Testis (tissue), 3 donors: Measurements from ENCODE around the gene IFT22. TPM values are rescaled to one million over a fixed set of nuclear protein-coding genes. Genes with fewer than 3 reads are reported as not detected.
A peak's percentile ranks its signal among the peaks of the same experiment; 100 is the strongest.
"Not testable (repeated sequence)": the region's sequence is repeated elsewhere in the genome, so short reads cannot be mapped to it uniquely, and the experiment has no call there.

Experiments used
- DNase-seq: peaks from one replicate; pipeline ENCODE4 v3.0.0-alpha.2; 2019
- H3K27ac ChIP-seq, 2 donors: fragments of 200-600 bp; sonication (generic); one replicate each; pipeline ENCODE4 v1.5.1; 2019
- H3K27me3 ChIP-seq: fragments of 200-600 bp; sonication (generic); one replicate; pipeline ENCODE4 v1.5.1; 2019
- H3K36me3 ChIP-seq: fragments of 200-600 bp; sonication (generic); one replicate; pipeline ENCODE4 v1.5.1; 2017; ENCODE audit warnings: low read depth; ENCODE audit errors: missing control alignments
- H3K4me1 ChIP-seq: fragments of 200-600 bp; sonication (generic); one replicate; pipeline ENCODE4 v1.5.1; 2019
- H3K4me3 ChIP-seq, 2 donors: fragments of 200-600 bp; sonication (generic); one replicate each; pipeline ENCODE4 v1.5.1; 2017 to 2019
- H3K9me3 ChIP-seq: fragments of 200-600 bp; sonication (generic); one replicate; pipeline ENCODE4 v1.5.1; 2017
- POLR2A ChIP-seq: fragments of 450-650 bp; IDR thresholded peaks from one replicate; pipeline ENCODE4 v1.6.1; 2017; ENCODE audit warnings: antibody characterized with exemption, mild to moderate bottlenecking, moderate library complexity
- WGBS, 2 donors: methylation state at CpG; one replicate each; pipeline ENCODE4 v1.1.5; 2018; 5-methylcytosine and 5-hydroxymethylcytosine counted together
- intact Hi-C: fragments of 100-400 bp; cut with DNase I; formaldehyde crosslinking; loops from one replicate; pipeline ENCODE4 v1.15.1; 2023; ENCODE audit warnings: low total_unique reads
- polyA plus RNA-seq: library from polyadenylated mRNA; stranded (reverse); fragments of 350-450 nt; fragmentation: Illumina TruSeq; extraction: RNeasy Lipid Tissue Mini Kit (QIAGEN cat#74804); gene quantifications from one replicate; pipeline ENCODE4 v1.2.3, GENCODE V29; 2014; ENCODE audit warnings: low read depth, low replicate concordance; ENCODE audit not compliant: insufficient read depth
- total RNA-seq, 2 donors: library from RNA; depleted of rRNA; stranded (reverse); fragments of >200 nt; gene quantifications; one replicate each; pipeline ENCODE4 v1.2.3, GENCODE V29; 2016
- TF ChIP-seq, protein P1 (sequence below), 3 experiments: fragments of 450-650 bp in 2 of 3; fragments of 200-600 bp in 1 of 3; sonication (generic) in 1 of 3; IDR thresholded peaks; one replicate each; pipeline ENCODE4 v1.5.1; 2016 to 2019; ENCODE audit warnings: antibody characterized with exemption in 3 of 3, mild to moderate bottlenecking in 2 of 3, moderate library complexity in 1 of 3

IFT22 gene
- total and polyA plus RNA-seq, 3 donors from 2014 or later, result 47.4 to 270 (median 94.6) TPM

DNA sequence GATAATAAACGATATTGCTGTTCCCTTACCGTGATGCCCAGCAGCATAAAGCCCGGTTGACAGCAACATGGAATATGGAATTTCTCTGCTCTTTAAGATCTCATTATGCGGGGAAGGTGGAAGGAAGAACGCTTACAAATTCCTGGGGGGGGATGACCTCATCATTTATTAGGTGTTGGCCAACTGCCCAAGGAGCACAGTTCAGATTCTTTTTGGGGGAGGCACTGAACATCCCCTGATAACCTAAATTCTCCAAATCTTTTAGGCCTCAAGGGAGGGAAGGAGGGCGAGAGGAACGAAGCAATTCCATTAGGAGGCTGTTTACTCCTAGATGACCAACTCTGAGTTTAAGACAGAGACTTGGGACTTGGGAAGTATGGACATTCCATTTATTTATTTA, 35.8 kb upstream of the IFT22 start:
- TF ChIP-seq, protein P1, sequence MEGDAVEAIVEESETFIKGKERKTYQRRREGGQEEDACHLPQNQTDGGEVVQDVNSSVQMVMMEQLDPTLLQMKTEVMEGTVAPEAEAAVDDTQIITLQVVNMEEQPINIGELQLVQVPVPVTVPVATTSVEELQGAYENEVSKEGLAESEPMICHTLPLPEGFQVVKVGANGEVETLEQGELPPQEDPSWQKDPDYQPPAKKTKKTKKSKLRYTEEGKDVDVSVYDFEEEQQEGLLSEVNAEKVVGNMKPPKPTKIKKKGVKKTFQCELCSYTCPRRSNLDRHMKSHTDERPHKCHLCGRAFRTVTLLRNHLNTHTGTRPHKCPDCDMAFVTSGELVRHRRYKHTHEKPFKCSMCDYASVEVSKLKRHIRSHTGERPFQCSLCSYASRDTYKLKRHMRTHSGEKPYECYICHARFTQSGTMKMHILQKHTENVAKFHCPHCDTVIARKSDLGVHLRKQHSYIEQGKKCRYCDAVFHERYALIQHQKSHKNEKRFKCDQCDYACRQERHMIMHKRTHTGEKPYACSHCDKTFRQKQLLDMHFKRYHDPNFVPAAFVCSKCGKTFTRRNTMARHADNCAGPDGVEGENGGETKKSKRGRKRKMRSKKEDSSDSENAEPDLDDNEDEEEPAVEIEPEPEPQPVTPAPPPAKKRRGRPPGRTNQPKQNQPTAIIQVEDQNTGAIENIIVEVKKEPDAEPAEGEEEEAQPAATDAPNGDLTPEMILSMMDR (IDR thresholded peaks at IDR 0.05), result no peak
- TF ChIP-seq POLR2A, result no peak
- intact Hi-C loops, result no loop called here

DNA sequence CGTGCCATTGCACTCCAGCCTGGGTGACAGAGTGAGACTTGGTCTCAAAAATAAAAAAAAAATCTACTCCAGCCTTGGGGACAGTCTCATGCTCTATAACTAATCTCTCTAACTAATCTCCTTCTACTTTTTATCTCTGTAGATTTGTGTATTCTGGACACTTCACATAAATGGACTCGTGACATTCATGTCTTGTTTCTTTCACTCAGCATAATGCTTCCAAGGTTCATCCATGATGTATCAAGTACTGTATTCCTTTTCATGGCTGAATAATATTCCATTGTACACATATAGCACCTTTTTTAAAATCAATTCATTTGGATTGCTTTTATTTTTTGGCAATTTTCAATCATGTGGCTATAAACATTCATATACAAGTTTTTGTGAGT, 31.3 kb upstream of the IFT22 start:
- DNase-seq, result no peak
- Histone ChIP-seq H3K36me3 (no peaks in the 10 kb centered on the region), H3K4me1 (no peaks in the 10 kb centered on the region), H3K4me3 (no peak overlapping the region), H3K27ac (no peak overlapping the region), H3K9me3 (no peaks in the 10 kb centered on the region), H3K27me3 (no peaks in the 10 kb centered on the region)
- TF ChIP-seq POLR2A, result no peak
- TF ChIP-seq, protein P1 (IDR thresholded peaks at IDR 0.05), result no peak
- WGBS, 2 donors, result 85 to 93% methylated on average over 2 of the region's 2 CpGs
- intact Hi-C loops, result no loop called here

More for the DNA sequence above, 35.8 kb upstream of the IFT22 start:
- Histone ChIP-seq H3K4me3 (no peak overlapping the region), H3K27ac (no peak overlapping the region), H3K36me3 (no peaks in the 10 kb centered on the region), H3K4me1 (no peaks in the 10 kb centered on the region), H3K9me3 (no peaks in the 10 kb centered on the region), H3K27me3 (no peaks in the 10 kb centered on the region)
- WGBS, 2 donors, result 37 to 42% methylated on average over 7 of the region's 7 CpGs
- DNase-seq, result no peak

DNA sequence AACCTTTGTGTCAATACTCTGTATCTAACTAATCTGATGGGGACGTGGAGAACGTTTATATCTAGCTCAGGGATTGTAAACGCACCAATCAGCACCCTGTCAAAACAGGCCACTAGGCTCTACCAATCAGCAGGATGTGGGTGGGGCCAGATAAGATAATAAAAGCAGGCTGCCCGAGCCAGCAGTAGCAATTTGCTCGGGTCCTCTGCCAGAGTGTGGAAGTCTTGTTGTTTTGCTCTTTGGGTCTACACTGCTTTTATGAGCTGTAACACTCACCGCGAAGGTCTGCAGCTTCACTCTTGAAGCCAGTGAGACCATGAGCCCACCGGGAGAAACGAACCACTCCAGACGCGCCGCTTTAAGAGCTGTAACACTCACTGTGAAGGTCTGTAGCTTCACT, 27.7 kb upstream of the IFT22 start:
- H3K27ac ChIP-seq, H3K4me1 ChIP-seq, intact Hi-C loops, H3K27me3 ChIP-seq, H3K4me3 ChIP-seq, H3K9me3 ChIP-seq, H3K36me3 ChIP-seq: not testable (repeated sequence)
- peak; percentile 64 for DNase-seq
- 51 to 59% methylated on average over 11 to 12 of the region's 12 CpGs for WGBS, 2 donors

DNA sequence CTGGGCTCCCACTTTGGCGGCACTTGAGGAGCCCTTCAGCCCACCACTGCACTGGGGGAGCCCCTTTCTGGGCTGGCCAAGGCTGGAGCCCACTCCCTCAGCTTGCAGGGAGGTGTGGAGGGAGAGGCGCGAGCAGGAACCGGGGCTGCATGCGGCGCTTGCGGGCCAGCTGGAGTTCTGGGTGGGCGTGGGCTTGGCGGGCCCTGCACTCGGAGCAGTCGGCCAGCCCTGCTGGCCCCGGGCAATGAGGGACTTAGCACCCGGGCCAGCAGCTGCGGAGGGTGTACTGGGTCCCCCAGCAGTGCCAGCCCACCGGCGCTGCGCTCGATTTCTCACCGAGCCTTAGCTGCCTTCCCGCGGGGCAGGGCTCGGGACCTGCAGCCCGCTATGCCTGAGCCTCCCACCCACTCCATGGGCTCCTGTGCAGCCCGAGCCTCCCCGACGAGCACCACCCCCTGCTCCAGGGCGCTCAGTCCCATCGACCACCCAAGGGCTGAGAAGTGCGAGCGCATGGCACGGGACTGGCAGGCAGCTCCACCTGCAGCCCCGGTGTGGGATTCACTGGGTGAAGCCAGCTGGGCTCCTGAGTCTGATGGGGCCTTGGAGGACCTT, 26.9 kb upstream of the IFT22 start:
- H3K27me3 ChIP-seq, H3K9me3 ChIP-seq, DNase-seq, intact Hi-C loops, H3K27ac ChIP-seq, H3K36me3 ChIP-seq, H3K4me1 ChIP-seq, H3K4me3 ChIP-seq: not testable (repeated sequence)
- WGBS, 2 donors, result 65% methylated on average over 30 of the region's 32 CpGs; no CpG with 5 or more reads in 1 of the 2 donors

DNA sequence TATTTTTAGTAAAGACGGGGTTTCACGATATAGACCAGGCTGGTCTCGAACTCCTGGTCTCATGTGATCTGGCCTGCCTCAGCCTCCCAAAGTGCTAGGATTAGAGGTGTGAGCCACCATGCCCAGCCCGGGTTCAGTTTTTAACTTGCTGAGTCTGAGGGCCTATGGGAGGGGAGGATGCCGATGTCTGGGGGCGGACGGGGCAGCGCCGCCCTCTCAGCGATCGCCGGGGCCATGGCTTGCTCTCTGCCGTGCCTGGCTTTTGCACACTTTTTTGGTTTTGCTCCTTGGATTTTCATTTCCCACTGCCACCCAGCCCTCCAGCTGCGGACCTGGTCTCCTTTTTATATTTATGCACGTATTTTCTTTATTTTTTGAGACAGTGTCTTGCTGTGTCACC, 25.9 kb upstream of the IFT22 start:
- intact Hi-C loops, result no loop called here
- H3K4me1 ChIP-seq, result no peaks in the 10 kb centered on the region
- no peak overlapping the region for H3K27ac ChIP-seq
- H3K9me3 ChIP-seq, result no peaks in the 10 kb centered on the region
- H3K27me3 ChIP-seq, result no peaks in the 10 kb centered on the region
- DNase-seq, result no peak
- TF ChIP-seq, protein P1 (IDR thresholded peaks at IDR 0.05), result no peak
- TF ChIP-seq POLR2A, result no peak
- WGBS, 2 donors, result 63 to 81% methylated on average over 15 of the region's 15 CpGs
- H3K36me3 ChIP-seq, result no peaks in the 10 kb centered on the region
- no peak overlapping the region for H3K4me3 ChIP-seq

DNA sequence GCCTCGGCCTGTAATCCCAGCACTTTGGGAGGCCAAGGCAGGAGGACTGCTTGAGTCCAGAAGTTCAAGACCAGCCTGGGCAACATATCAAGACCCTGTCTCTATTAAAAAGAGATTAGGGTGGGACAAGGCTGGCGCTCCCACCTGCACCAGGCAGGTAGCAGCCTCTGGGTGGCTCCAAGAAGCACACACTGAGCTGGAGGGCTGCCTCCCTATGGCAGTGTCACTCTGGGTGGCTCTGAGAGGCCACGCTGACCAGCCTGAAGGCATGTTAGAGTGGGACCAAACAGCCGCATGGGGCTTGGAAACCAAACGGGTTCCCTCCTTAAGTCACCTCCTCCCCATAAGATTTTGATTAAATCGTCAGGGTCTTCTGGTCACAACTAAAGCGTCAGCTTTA, 21.3 kb upstream of the IFT22 start:
- Histone ChIP-seq H3K4me3 (no peak overlapping the region), H3K9me3 (no peaks in the 10 kb centered on the region), H3K27ac (no peak overlapping the region), H3K4me1 (no peaks in the 10 kb centered on the region), H3K27me3 (no peaks in the 10 kb centered on the region), H3K36me3 (no peaks in the 10 kb centered on the region)
- DNase-seq, result no peak
- 72% methylated on average over 7 of the region's 7 CpGs for WGBS, 2 donors
- intact Hi-C loops, result no loop called here
- no peak for TF ChIP-seq POLR2A
- TF ChIP-seq, protein P1 (IDR thresholded peaks at IDR 0.05), result no peak
